Lung (tissue), 12 donors: Measurements from ENCODE around the gene C8A. TPM values are rescaled to one million over a fixed set of nuclear protein-coding genes. Genes with fewer than 3 reads are reported as not detected.

Experiments
- ATAC-seq: fragments of 200-7000 bp; cut with Tn5 transposase; one replicate; pipeline ENCODE4 v1.9.1; 2020; ENCODE audit warnings: moderate number of reproducible peaks; ENCODE audit not compliant: insufficient read depth, low FRiP score
- DNase-seq, 3 donors: peaks; one replicate each; pipeline ENCODE4 v3.0.0-alpha.2; 2013 to 2017
- H3K27ac ChIP-seq, 2 donors: one replicate each; pipeline ENCODE4 v1.5.1; 2013; ENCODE audit warnings: mild to moderate bottlenecking in 2 of 2, moderate library complexity in 2 of 2, control low read depth in 1 of 2, inconsistent platforms in 1 of 2, low read depth in 1 of 2, low read length in 1 of 2
- H3K27me3 ChIP-seq, 3 donors: one replicate each; pipeline ENCODE4 v1.5.1; 2013; ENCODE audit warnings: low read length in 2 of 3; ENCODE audit not compliant: control insufficient read depth in 3 of 3, insufficient read depth in 3 of 3
- H3K36me3 ChIP-seq, 4 donors: one replicate each; pipeline ENCODE4 v1.5.1; 2013; ENCODE audit warnings: low read length in 4 of 4, mild to moderate bottlenecking in 1 of 4, moderate library complexity in 1 of 4; ENCODE audit not compliant: control insufficient read depth in 4 of 4, insufficient read depth in 4 of 4
- H3K4me1 ChIP-seq, 5 donors: one replicate each; pipeline ENCODE4 v1.5.1; 2013; ENCODE audit warnings: low read length in 5 of 5, mild to moderate bottlenecking in 2 of 5, moderate library complexity in 1 of 5; ENCODE audit not compliant: control insufficient read depth in 5 of 5, insufficient read depth in 5 of 5
- H3K4me3 ChIP-seq: one replicate; pipeline ENCODE4 v1.5.1; 2013; ENCODE audit warnings: mild to moderate bottlenecking, control low read depth, moderate library complexity
- H3K9ac ChIP-seq, 2 donors: one replicate each; pipeline ENCODE4 v1.5.1; 2013; ENCODE audit warnings: low read length in 2 of 2, control low read depth in 1 of 2; ENCODE audit not compliant: insufficient read depth in 1 of 2
- H3K9me3 ChIP-seq, 4 donors: one replicate each; pipeline ENCODE4 v1.5.1; 2013; ENCODE audit warnings: low read length in 3 of 4, mild to moderate bottlenecking in 1 of 4, moderate library complexity in 1 of 4; ENCODE audit not compliant: control insufficient read depth in 4 of 4, insufficient read depth in 3 of 4
- CTCF ChIP-seq: IDR thresholded peaks from 2 replicates; pipeline ENCODE4 v1.5.1; 2012; ENCODE audit warnings: mild to moderate bottlenecking; ENCODE audit errors: control extremely low read depth, extremely low read depth
- WGBS, 2 donors: extraction: QIAGEN DNeasy Blood & Tissue Kit; methylation state at CpG; one replicate each; pipeline ENCODE4 v1.1.7; 2013; 5-methylcytosine and 5-hydroxymethylcytosine counted together
- polyA plus RNA-seq, 2 donors: library from polyadenylated mRNA; stranded (reverse); fragments of 200-250 nt; gene quantifications; one replicate each; pipeline ENCODE4 v1.2.1, GENCODE V29; 2013
- total RNA-seq, 2 donors: library from RNA; depleted of rRNA in 1 of 2; stranded (reverse); fragments of >200 nt in 1 of 2; gene quantifications; one replicate each; pipeline ENCODE4 v1.2.1, GENCODE V29; 2014 to 2021
- donor health status: control.
- donor health status: control.
- donor health status: Bipolar disorder and iron deficiency.
- donor health status: healthy.
- donor health status: DM: yes; HTN: yes; CAD: no.

C8A gene
- total and polyA plus RNA-seq, 4 donors: 0.12 to 1.4 TPM; not detected in 2

- WGBS, 2 donors: 18 to 19% methylated on average over 8 of the region's 8 CpGs
- Histone ChIP-seq H3K9me3 (no peaks in the 10 kb centered on the region), H3K4me1 (peaks cover 0 to 3% (median 0%) of the 10 kb centered on the region in 5 donors), H3K27me3 (peaks cover 0 to 3% (median 0%) of the 10 kb centered on the region in 3 donors), H3K4me3 (no peak overlapping the region), H3K27ac (no peak overlapping the region), H3K36me3 (no peaks in the 10 kb centered on the region), H3K9ac (no peak overlapping the region)
- DNase-seq: peak; percentile 77 to 87 (median 87)
- ATAC-seq: peak; percentile 79
- TF ChIP-seq CTCF: peak; percentile 93
Observed at GRCh38 chr1:56831871-56832693, 22.5 kb upstream of the C8A start.

DNA sequence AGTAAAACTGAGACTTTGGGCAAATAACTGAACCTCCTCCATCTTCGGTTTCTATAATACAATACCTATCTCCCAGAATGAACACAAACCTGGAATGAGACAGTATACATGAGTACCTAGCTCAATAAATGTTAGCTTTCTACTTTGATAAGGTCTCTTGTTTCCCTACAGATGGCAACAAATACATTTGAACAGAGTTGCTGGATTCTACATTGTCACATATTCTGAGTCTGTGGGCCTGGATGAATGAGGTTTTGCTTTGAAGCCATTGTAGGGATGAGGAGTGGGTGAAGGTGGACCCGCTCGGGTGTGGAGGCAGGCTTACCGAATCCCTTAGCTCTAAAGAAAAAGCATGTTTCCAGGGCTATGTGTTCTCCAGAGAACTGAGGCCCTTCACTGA lies 21.5 kb upstream of the C8A start:
- no peaks in the 10 kb centered on the region for H3K36me3 ChIP-seq
- H3K27ac ChIP-seq: no peak overlapping the region
- peaks cover 0 to 3% (median 0%) of the 10 kb centered on the region in 3 donors for H3K27me3 ChIP-seq
- peaks cover 0 to 3% (median 0%) of the 10 kb centered on the region in 5 donors for H3K4me1 ChIP-seq
- H3K9ac ChIP-seq: no peak overlapping the region
- H3K4me3 ChIP-seq: no peak overlapping the region
- DNase-seq (no peak), ATAC-seq (no peak)
- no peak for TF ChIP-seq CTCF
- 94% methylated on average over 4 of the region's 4 CpGs for WGBS, 2 donors
- no peaks in the 10 kb centered on the region for H3K9me3 ChIP-seq

GRCh38 chr1:56834137-56834900 lies 20.3 kb upstream of the C8A start:
- Histone ChIP-seq H3K27me3 (peaks cover 0 to 3% (median 0%) of the 10 kb centered on the region in 3 donors), H3K4me1 (peaks cover 0 to 3% (median 0%) of the 10 kb centered on the region in 5 donors), H3K27ac (no peak overlapping the region), H3K4me3 (no peak overlapping the region), H3K36me3 (no peaks in the 10 kb centered on the region), H3K9me3 (peaks cover 0 to under 1% (median 0%) of the 10 kb centered on the region in 4 donors), H3K9ac (no peak overlapping the region)
- no peak for ATAC-seq
- 88 to 92% methylated on average over 5 of the region's 5 CpGs for WGBS, 2 donors
- TF ChIP-seq CTCF: no peak
- DNase-seq: no peak
